ENCODE results near the gene HCST.

- no peak for TF ChIP-seq POLR2A (IDR thresholded peaks at IDR 0.05)
- no peak for TF ChIP-seq CTCF (IDR thresholded peaks at IDR 0.05 in 8 of 11, conservative IDR thresholded peaks at IDR 0.05 in 3 of 11)
- no peak for TF ChIP-seq POLR2AphosphoS5 (IDR thresholded peaks at IDR 0.05)
Measured at GRCh38 chr19:35936738-35937268, 34.5 kb downstream of the HCST start.

All from spleen (tissue), 7 donors.